HG03039 (cell line): ENCODE measurements around the gene CCDC74B.
"Not testable (repeated sequence)": the region's sequence is repeated elsewhere in the genome, so short reads cannot be mapped to it uniquely, and the experiment has no call there.

Experiments
- ATAC-seq: cut with Tn5 transposase; IDR thresholded peaks from one replicate; pipeline ENCODE4 v1.9.1; 2021; ENCODE audit warnings: mild to moderate bottlenecking, moderate library complexity; ENCODE audit not compliant: unreplicated experiment

The CCDC74B gene

DNA sequence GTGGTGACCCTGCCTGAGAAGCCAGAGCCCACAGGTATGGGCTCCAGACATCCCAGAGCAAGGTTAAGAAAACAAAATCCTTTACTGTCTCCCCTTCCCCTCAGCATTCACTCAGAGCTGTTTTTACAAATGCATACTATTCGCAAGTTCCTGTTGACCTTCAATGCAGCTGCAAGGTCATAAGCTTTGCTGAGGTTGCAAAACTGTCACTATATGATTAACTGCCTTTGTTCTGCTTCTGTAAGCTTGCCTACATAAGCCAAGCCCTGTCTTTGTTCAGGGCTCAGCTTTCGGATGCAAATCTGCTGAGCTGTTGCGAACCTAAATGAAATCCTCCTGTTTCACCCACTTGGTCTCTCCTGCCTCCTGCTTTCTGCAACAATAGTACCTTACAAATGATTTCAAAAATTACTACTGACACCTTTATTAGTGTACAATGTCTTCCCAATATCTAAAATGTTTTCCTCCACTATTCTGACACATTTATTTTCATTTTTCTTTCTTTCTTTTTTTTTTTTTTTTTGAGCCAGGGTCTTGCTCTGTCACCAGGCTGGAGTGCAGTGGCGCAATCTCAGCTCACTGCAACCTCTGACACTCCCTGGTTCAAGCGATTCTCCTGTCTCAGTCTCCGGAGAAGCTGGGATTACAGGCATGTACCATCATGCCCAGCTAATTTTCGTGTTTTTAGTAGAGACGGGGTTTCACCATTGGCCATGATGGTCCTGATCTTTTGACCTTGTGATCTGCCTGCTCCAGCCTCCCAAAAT lies 42.1 kb downstream of the CCDC74B start:
- ATAC-seq = not testable (repeated sequence)
